IMR-90 (cell line): ENCODE results near the gene ACOX2.

Experiments
- CTCF ChIP-seq: conservative IDR thresholded peaks from 2 replicates; pipeline ENCODE4 v1.5.1; 2012; ENCODE audit warnings: mild to moderate bottlenecking, low read depth, low read length, improper control_type of control experiment
- ELK1 ChIP-seq: fragments of 150-350 bp; IDR thresholded peaks from 2 replicates; pipeline ENCODE4 v1.6.1; 2016; ENCODE audit warnings: low read depth, mild to moderate bottlenecking, low read length, moderate library complexity, borderline replicate concordance
- POLR2A ChIP-seq: IDR thresholded peaks from 2 replicates; pipeline ENCODE4 v1.6.1; 2012; ENCODE audit warnings: mild to moderate bottlenecking, low read depth, low read length
- RFX5 ChIP-seq: IDR thresholded peaks from 2 replicates; pipeline ENCODE4 v1.8.0; 2012; ENCODE audit warnings: low read depth, mild to moderate bottlenecking, low read length, moderate library complexity

GRCh38 chr3:58540176-58540858 is 3.3 kb upstream of the ACOX2 start:
- no peak for TF ChIP-seq ELK1
- no peak for TF ChIP-seq RFX5
- no peak for TF ChIP-seq CTCF
- TF ChIP-seq POLR2A: no peak
